ENCODE measurements around the gene SPATA18. TPM values are rescaled to one million over a fixed set of nuclear protein-coding genes. Genes with fewer than 3 reads are reported as not detected.

Gene SPATA18
- total and polyA plus RNA-seq, 2 of the 13 experiments (the other 11 are each of a cell fraction or from before 2014, with no cell fraction given): 5.7 to 13.2 TPM

DNA sequence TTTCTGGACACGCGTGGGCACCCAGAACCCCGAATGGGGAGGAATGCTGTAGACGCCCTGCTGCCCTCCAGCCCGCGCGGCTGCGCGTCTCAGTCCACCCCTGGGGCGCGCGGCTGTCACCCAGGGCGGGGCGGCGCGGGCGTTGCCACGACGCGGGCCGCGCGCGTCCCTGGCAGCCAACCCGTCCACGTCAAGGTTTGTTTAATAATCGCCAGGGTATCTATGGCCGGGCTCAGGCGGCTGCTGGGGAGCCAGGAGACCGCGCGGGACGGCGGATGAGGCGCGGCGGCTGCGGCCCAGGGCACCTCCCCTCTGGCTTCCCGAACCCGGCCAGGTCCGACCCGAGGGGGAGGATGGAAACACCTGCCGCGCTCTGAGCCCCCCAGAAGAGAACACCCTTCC, at the start of gene SPATA18 (continued):
- TF ChIP-seq, protein P1, sequence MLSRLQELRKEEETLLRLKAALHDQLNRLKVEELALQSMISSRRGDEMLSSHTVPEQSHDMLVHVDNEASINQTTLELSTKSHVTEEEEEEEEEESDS (CRISPR knock-in tag; IDR thresholded peaks at IDR 0.05; ENCODE audit: borderline replicate concordance): no peak
- TF ChIP-seq RFXANK (CRISPR knock-in tag; IDR thresholded peaks at IDR 0.05) (no peak), TRIM24 (CRISPR knock-in tag; IDR thresholded peaks at IDR 0.05) (no peak), WIZ (CRISPR knock-in tag; IDR thresholded peaks at IDR 0.05) (no peak), SMYD3 (CRISPR knock-in tag; IDR thresholded peaks at IDR 0.05) (no peak), RORA (CRISPR knock-in tag; IDR thresholded peaks at IDR 0.05) (no peak), ZNF589 (CRISPR knock-in tag; conservative IDR thresholded peaks at IDR 0.05) (no peak), GATAD1 (CRISPR knock-in tag; IDR thresholded peaks at IDR 0.05) (no peak), DR1 (CRISPR knock-in tag; IDR thresholded peaks at IDR 0.05) (no peak), ZNF75D (CRISPR knock-in tag; IDR thresholded peaks at IDR 0.05; ENCODE audit: borderline replicate concordance) (no peak), TAF15 (IDR thresholded peaks at IDR 0.05; ENCODE audit: low read depth, low read length, poor library complexity, severe bottlenecking) (no peak), PHF5A (CRISPR knock-in tag; IDR thresholded peaks at IDR 0.05; ENCODE audit: low read depth, unreplicated experiment) (no peak), ZFP36 (IDR thresholded peaks at IDR 0.05; ENCODE audit: borderline replicate concordance, low read depth, low read length, partially characterized antibody) (no peak), ZNF367 (CRISPR knock-in tag; IDR thresholded peaks at IDR 0.05; ENCODE audit: borderline replicate concordance) (no peak), NFE2L1 (CRISPR knock-in tag; IDR thresholded peaks at IDR 0.05; ENCODE audit: borderline replicate concordance) (no peak), CREB1 (IDR thresholded peaks at IDR 0.05) (no peak), CREB1 (CRISPR knock-in tag; IDR thresholded peaks at IDR 0.05) (no peak)
- TF ChIP-seq, protein P2, sequence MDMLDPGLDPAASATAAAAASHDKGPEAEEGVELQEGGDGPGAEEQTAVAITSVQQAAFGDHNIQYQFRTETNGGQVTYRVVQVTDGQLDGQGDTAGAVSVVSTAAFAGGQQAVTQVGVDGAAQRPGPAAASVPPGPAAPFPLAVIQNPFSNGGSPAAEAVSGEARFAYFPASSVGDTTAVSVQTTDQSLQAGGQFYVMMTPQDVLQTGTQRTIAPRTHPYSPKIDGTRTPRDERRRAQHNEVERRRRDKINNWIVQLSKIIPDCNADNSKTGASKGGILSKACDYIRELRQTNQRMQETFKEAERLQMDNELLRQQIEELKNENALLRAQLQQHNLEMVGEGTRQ (IDR thresholded peaks at IDR 0.05; ENCODE audit: low read depth, low read length): no peak
- TF ChIP-seq, protein P2 (CRISPR knock-in tag; IDR thresholded peaks at IDR 0.05; ENCODE audit: borderline replicate concordance): no peak
- TF ChIP-seq, protein P3, sequence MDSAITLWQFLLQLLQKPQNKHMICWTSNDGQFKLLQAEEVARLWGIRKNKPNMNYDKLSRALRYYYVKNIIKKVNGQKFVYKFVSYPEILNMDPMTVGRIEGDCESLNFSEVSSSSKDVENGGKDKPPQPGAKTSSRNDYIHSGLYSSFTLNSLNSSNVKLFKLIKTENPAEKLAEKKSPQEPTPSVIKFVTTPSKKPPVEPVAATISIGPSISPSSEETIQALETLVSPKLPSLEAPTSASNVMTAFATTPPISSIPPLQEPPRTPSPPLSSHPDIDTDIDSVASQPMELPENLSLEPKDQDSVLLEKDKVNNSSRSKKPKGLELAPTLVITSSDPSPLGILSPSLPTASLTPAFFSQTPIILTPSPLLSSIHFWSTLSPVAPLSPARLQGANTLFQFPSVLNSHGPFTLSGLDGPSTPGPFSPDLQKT (CRISPR knock-in tag; IDR thresholded peaks at IDR 0.05; ENCODE audit: borderline replicate concordance): no peak
- TF ChIP-seq, protein P4, sequence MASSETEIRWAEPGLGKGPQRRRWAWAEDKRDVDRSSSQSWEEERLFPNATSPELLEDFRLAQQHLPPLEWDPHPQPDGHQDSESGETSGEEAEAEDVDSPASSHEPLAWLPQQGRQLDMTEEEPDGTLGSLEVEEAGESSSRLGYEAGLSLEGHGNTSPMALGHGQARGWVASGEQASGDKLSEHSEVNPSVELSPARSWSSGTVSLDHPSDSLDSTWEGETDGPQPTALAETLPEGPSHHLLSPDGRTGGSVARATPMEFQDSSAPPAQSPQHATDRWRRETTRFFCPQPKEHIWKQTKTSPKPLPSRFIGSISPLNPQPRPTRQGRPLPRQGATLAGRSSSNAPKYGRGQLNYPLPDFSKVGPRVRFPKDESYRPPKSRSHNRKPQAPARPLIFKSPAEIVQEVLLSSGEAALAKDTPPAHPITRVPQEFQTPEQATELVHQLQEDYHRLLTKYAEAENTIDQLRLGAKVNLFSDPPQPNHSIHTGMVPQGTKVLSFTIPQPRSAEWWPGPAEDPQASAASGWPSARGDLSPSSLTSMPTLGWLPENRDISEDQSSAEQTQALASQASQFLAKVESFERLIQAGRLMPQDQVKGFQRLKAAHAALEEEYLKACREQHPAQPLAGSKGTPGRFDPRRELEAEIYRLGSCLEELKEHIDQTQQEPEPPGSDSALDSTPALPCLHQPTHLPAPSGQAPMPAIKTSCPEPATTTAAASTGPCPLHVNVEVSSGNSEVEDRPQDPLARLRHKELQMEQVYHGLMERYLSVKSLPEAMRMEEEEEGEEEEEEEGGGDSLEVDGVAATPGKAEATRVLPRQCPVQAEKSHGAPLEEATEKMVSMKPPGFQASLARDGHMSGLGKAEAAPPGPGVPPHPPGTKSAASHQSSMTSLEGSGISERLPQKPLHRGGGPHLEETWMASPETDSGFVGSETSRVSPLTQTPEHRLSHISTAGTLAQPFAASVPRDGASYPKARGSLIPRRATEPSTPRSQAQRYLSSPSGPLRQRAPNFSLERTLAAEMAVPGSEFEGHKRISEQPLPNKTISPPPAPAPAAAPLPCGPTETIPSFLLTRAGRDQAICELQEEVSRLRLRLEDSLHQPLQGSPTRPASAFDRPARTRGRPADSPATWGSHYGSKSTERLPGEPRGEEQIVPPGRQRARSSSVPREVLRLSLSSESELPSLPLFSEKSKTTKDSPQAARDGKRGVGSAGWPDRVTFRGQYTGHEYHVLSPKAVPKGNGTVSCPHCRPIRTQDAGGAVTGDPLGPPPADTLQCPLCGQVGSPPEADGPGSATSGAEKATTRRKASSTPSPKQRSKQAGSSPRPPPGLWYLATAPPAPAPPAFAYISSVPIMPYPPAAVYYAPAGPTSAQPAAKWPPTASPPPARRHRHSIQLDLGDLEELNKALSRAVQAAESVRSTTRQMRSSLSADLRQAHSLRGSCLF (CRISPR knock-in tag; IDR thresholded peaks at IDR 0.05; ENCODE audit: borderline replicate concordance): no peak
- TF ChIP-seq, protein P5, sequence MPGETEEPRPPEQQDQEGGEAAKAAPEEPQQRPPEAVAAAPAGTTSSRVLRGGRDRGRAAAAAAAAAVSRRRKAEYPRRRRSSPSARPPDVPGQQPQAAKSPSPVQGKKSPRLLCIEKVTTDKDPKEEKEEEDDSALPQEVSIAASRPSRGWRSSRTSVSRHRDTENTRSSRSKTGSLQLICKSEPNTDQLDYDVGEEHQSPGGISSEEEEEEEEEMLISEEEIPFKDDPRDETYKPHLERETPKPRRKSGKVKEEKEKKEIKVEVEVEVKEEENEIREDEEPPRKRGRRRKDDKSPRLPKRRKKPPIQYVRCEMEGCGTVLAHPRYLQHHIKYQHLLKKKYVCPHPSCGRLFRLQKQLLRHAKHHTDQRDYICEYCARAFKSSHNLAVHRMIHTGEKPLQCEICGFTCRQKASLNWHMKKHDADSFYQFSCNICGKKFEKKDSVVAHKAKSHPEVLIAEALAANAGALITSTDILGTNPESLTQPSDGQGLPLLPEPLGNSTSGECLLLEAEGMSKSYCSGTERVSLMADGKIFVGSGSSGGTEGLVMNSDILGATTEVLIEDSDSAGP (CRISPR knock-in tag; IDR thresholded peaks at IDR 0.05; ENCODE audit: borderline replicate concordance): no peak

Measured in HepG2 (cell line).